ENCODE results near the gene RBM33. TPM values are rescaled to one million over a fixed set of nuclear protein-coding genes. Genes with fewer than 3 reads are reported as not detected.

The RBM33 gene
- total RNA-seq, 1 donor from 2014 or later = 25.0 TPM

- no peak for TF ChIP-seq CTCF (IDR thresholded peaks at IDR 0.05; ENCODE audit: insufficient read depth, low read length, poor library complexity, severe bottlenecking)
- no peak for DNase-seq (ENCODE audit: low read depth)
- peaks cover 34% of the 10 kb centered on the region for H3K27me3 ChIP-seq (ENCODE audit: control insufficient read depth, insufficient read depth, low read length)
- no peaks in the 10 kb centered on the region for H3K36me3 ChIP-seq (ENCODE audit: control insufficient read depth, insufficient read depth, low read length)
- no peak overlapping the region for H3K4me3 ChIP-seq (ENCODE audit: low read depth, low read length)
Measured at GRCh38 chr7:155802291-155802690, 157.8 kb downstream of the RBM33 start.

- Histone ChIP-seq H3K4me3 (ENCODE audit: low read depth, low read length) (no peak overlapping the region), H3K27me3 (ENCODE audit: control insufficient read depth, insufficient read depth, low read length) (peaks cover 34% of the 10 kb centered on the region), H3K36me3 (ENCODE audit: control insufficient read depth, insufficient read depth, low read length) (no peaks in the 10 kb centered on the region)
- no peak for DNase-seq (ENCODE audit: low read depth)
- TF ChIP-seq CTCF (IDR thresholded peaks at IDR 0.05; ENCODE audit: insufficient read depth, low read length, poor library complexity, severe bottlenecking) = no peak
Measured at GRCh38 chr7:155802906-155803417, 158.5 kb downstream of the RBM33 start.

GRCh38 chr7:155803418-155804376, 159.2 kb downstream of the RBM33 start:
- no peak for DNase-seq (ENCODE audit: low read depth)
- H3K4me3 ChIP-seq (ENCODE audit: low read depth, low read length) = peak overlapping the region; percentile 26
- H3K36me3 ChIP-seq (ENCODE audit: control insufficient read depth, insufficient read depth, low read length) = no peaks in the 10 kb centered on the region
- H3K27me3 ChIP-seq (ENCODE audit: control insufficient read depth, insufficient read depth, low read length) = peaks cover 34% of the 10 kb centered on the region
- no peak for TF ChIP-seq CTCF (IDR thresholded peaks at IDR 0.05; ENCODE audit: insufficient read depth, low read length, poor library complexity, severe bottlenecking)

- no peak for DNase-seq (ENCODE audit: low read depth)
- no peak overlapping the region for H3K4me3 ChIP-seq (ENCODE audit: low read depth, low read length)
- TF ChIP-seq CTCF (IDR thresholded peaks at IDR 0.05; ENCODE audit: insufficient read depth, low read length, poor library complexity, severe bottlenecking) = no peak
- H3K27me3 ChIP-seq (ENCODE audit: control insufficient read depth, insufficient read depth, low read length) = peaks cover 34% of the 10 kb centered on the region
- no peaks in the 10 kb centered on the region for H3K36me3 ChIP-seq (ENCODE audit: control insufficient read depth, insufficient read depth, low read length)
Measured at GRCh38 chr7:155804431-155804831, 160.0 kb downstream of the RBM33 start.

- Histone ChIP-seq H3K36me3 (ENCODE audit: control insufficient read depth, insufficient read depth, low read length) (no peaks in the 10 kb centered on the region), H3K27me3 (ENCODE audit: control insufficient read depth, insufficient read depth, low read length) (peaks cover 38% of the 10 kb centered on the region), H3K4me3 (ENCODE audit: low read depth, low read length) (peak overlapping the region; percentile 15)
- DNase-seq (ENCODE audit: low read depth) = no peak
- peak; percentile 66 for TF ChIP-seq CTCF (IDR thresholded peaks at IDR 0.05; ENCODE audit: insufficient read depth, low read length, poor library complexity, severe bottlenecking)
Measured at GRCh38 chr7:155804897-155805825, 160.7 kb downstream of the RBM33 start.

Measured in kidney epithelial cell (primary cell).